ENCODE measurements around the gene ATF6B. TPM values are rescaled to one million over a fixed set of nuclear protein-coding genes. Genes with fewer than 3 reads are reported as not detected.
A peak's percentile ranks its signal among the peaks of the same experiment; 100 is the strongest.

The ATF6B gene
- total and polyA plus RNA-seq, 2 experiments from 2014 or later, result 24.9 to 26.1 TPM

DNA sequence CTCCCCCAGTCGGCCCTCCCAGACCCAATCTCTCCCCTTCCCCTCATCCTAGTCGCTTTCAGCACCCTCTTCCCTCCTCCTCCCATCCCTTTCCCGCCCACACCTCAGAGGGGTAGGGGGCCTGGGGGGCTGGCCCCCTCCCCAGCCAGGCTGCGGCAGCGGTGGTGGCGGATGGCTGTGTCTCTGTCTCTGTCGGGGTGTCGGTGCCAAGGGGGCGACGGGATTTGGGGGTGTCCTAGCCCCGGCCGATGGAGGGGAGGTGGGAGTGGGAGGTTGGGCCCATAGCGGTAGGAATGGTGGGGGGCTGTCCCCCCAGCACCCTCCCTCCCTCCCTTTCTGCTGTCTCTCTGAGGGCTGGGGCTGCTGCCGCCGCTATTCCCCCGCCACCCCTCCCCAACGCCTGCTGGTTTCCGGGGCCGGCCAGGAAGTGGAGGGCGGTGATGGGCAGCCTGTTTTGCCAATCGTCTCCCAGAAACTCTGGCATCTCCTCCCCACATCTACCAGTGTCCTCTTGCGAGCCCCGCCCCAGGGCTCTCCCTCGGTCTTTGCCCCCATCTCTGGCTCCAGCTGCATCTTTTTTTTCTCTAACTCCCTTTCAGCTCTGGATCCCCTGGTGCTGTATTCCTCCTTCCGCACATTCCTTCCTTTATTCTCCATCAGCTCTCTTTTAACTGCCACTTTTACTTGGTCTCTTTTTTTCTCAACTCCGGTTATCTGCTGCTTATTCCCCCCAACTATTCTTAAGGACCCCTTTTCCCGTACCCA, 47.8 kb upstream of the ATF6B start, which contains the start of gene AGPAT1:
Gene AGPAT1, minus strand, starts transcription at position 374 of the 765 bp plus-strand sequence. CDS start 4,588 bp downstream, outside the sequence.
- H3F3A ChIP-seq (replicated peaks; ENCODE audit: low read depth), result 0 out of 2 replicates have a peak, but pooled peaks cover 7% of the 10 kb centered on the region
- peaks cover 31% of the 10 kb centered on the region for H3K36me3 Mint-ChIP-seq (ENCODE audit: low read depth)
- H3K4me3 Mint-ChIP-seq, result peak within 1 kb of the TSS; percentile 79
- peaks cover 22% of the 10 kb centered on the region for H3K4me1 ChIP-seq (ENCODE audit: insufficient read depth)
- peak; percentile 98 for DNase-seq (ENCODE audit: low spot score)
- peaks cover 19% of the 10 kb centered on the region for H3K27me3 Mint-ChIP-seq (ENCODE audit: insufficient read depth, low read depth, poor library complexity)
- H3K27me3 ChIP-seq (ENCODE audit: insufficient read depth), result no peaks in the 10 kb centered on the region
- H3K4me3 ChIP-seq, result peak within 1 kb of the TSS; percentile 79
- no peaks in the 10 kb centered on the region for H3K9me2 ChIP-seq (ENCODE audit: insufficient read depth)
- no peaks in the 10 kb centered on the region for H3K9me3 Mint-ChIP-seq
- peaks cover 54% of the 10 kb centered on the region for H3K79me2 ChIP-seq (replicated peaks; ENCODE audit: insufficient read depth)
- no peak within 1 kb of the TSS for H2AFZ ChIP-seq
- H3K4me2 ChIP-seq, result peak within 1 kb of the TSS; percentile 85
- peak within 1 kb of the TSS; percentile 91 for H3K27ac Mint-ChIP-seq
- peaks cover 43% of the 10 kb centered on the region for H3K4me1 Mint-ChIP-seq
- H3K27ac ChIP-seq (ENCODE audit: low read depth), result peak within 1 kb of the TSS; percentile 93
- no peak for TF ChIP-seq EZH2phosphoT487 (IDR thresholded peaks at IDR 0.05; ENCODE audit: unreplicated experiment)
- peak; percentile 48; the same call in 1 of the 2 replicates for TF ChIP-seq CREB1 (CRISPR knock-in tag; IDR thresholded peaks at IDR 0.05; ENCODE audit: low read depth)
- no peak for TF ChIP-seq REST (IDR thresholded peaks at IDR 0.05; ENCODE audit: unreplicated experiment)
- TF ChIP-seq POLR2AphosphoS5 (IDR thresholded peaks at IDR 0.05; ENCODE audit: low read depth), result peak; percentile 75
- H4K20me1 ChIP-seq (replicated peaks; ENCODE audit: insufficient read depth), result peaks cover 10% of the 10 kb centered on the region; the same call in 1 of the 2 replicates
- H3K36me3 ChIP-seq (ENCODE audit: insufficient read depth), result peaks cover 2% of the 10 kb centered on the region; the same call in 1 of the 2 replicates
- peak; percentile 66 for ATAC-seq

DNA sequence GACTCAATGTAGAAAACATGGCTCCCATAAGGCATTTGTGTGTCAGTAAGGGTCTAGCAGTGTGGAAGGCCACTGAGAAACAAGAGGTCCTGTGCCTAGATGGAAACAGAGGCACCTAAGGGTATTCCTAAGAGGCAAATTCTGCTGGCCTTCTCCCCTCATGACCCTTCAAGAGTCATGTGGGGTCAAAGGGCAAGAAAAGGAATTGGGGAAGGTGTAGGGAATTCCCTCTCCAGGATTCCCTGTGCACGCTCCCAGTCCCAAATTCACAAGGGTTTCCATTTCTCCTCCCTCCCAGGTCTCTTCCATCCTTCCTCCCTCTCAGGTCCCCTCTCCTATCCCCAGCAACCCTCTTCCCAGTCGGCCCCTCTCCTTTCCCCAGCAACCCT, 47.3 kb upstream of the ATF6B start:
- Mint-ChIP-seq H3K36me3 (ENCODE audit: low read depth) (peaks cover 31% of the 10 kb centered on the region), H3K27ac (peak overlapping the region; percentile 56; the same call in 1 of the 2 replicates), H3K9me3 (no peaks in the 10 kb centered on the region), H3K27me3 (ENCODE audit: insufficient read depth, low read depth, poor library complexity) (peaks cover 22% of the 10 kb centered on the region), H3K4me3 (peak overlapping the region; percentile 79), H3K4me1 (peaks cover 43% of the 10 kb centered on the region)
- ATAC-seq (no peak), DNase-seq (ENCODE audit: low spot score) (peak; percentile 30)
- Histone ChIP-seq H3K4me3 (peak overlapping the region; percentile 79), H3K36me3 (ENCODE audit: insufficient read depth) (no peaks in the 10 kb centered on the region), H3K4me2 (peak overlapping the region; percentile 85), H2AFZ (no peak overlapping the region), H3F3A (replicated peaks; ENCODE audit: low read depth) (0 out of 2 replicates have a peak, but pooled peaks cover 7% of the 10 kb centered on the region), H3K79me2 (replicated peaks; ENCODE audit: insufficient read depth) (peaks cover 54% of the 10 kb centered on the region), H3K9me2 (ENCODE audit: insufficient read depth) (no peaks in the 10 kb centered on the region), H4K20me1 (replicated peaks; ENCODE audit: insufficient read depth) (peaks cover 14% of the 10 kb centered on the region; the same call in 1 of the 2 replicates), H3K27me3 (ENCODE audit: insufficient read depth) (no peaks in the 10 kb centered on the region), H3K27ac (ENCODE audit: low read depth) (0 out of 2 replicates have a peak overlapping the region, but pooled peaks have one; percentile 45), H3K4me1 (ENCODE audit: insufficient read depth) (peaks cover 22% of the 10 kb centered on the region)
- TF ChIP-seq ETS1 (IDR thresholded peaks at IDR 0.05) (no peak), NANOG (IDR thresholded peaks at IDR 0.05; ENCODE audit: borderline replicate concordance) (no peak), ZNF114 (CRISPR knock-in tag; IDR thresholded peaks at IDR 0.05) (no peak), ZNF462 (CRISPR knock-in tag; IDR thresholded peaks at IDR 0.05) (no peak), EZH2phosphoT487 (IDR thresholded peaks at IDR 0.05; ENCODE audit: unreplicated experiment) (no peak), POLR2AphosphoS5 (IDR thresholded peaks at IDR 0.05; ENCODE audit: low read depth) (no peak), STAT1 (IDR thresholded peaks at IDR 0.05; ENCODE audit: unreplicated experiment) (no peak)

Data from GM23338 (cell line).